DOHH2 (cell line): ENCODE data around the gene PCYT1A.

ENCODE experiments used
- CTCF ChIP-seq: fragments of 200-600 bp; sonication (generic); IDR thresholded peaks from one replicate; pipeline ENCODE4 v1.5.1; 2014; ENCODE audit warnings: antibody characterized with exemption, mild to moderate bottlenecking, low read depth, low read length; ENCODE audit not compliant: poor library complexity, severe bottlenecking
- EZH2phosphoT487 ChIP-seq: fragments of 200-600 bp; sonication (generic); IDR thresholded peaks from 2 replicates; pipeline ENCODE4 v1.6.1; 2017; ENCODE audit warnings: borderline replicate concordance, mild to moderate bottlenecking, antibody characterized with exemption, low read length, moderate library complexity, mixed read lengths

GRCh38 chr3:196216681-196217211 is 70.8 kb downstream of the PCYT1A start:
- TF ChIP-seq CTCF (no peak), EZH2phosphoT487 (no peak)
